K562 (cell line): Measurements from ENCODE around the gene WDR35.

Source experiments
- LEF1 ChIP-seq: fragments of 450-650 bp; IDR thresholded peaks from 2 replicates; pipeline ENCODE4 v1.6.1; 2016; ENCODE audit warnings: mild to moderate bottlenecking
- ZNF24 ChIP-seq: fragments of 450-650 bp; IDR thresholded peaks from 2 replicates; pipeline ENCODE4 v1.6.1; 2016

DNA sequence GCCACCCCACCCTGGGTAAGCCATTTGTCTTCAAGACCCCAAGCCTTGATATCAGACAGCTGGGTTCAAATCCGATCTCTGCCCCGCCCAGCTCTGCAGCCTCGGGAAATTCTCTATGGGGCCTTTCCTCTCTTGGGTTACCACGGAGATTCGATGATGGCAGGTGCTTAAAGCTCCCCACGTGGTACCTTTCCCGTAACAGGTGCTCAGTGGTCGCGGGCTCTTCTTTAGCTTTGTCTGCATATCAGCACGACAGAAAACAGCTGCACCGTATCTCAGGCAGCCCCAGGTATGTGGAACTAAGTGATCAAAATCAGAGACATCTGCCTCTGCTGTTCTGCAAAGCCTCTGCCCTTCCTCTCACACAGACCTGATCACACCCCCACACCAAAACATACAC lies 125.5 kb downstream of the WDR35 start:
- TF ChIP-seq LEF1, result no peak
- TF ChIP-seq ZNF24, result no peak
